Fibroblast of villous mesenchyme (primary cell): Measurements from ENCODE around the gene RASAL2. TPM values are rescaled to one million over a fixed set of nuclear protein-coding genes. Genes with fewer than 3 reads are reported as not detected.

Source experiments
- DNase-seq: peaks from one replicate; pipeline ENCODE4 v3.0.0-alpha.2; 2010; ENCODE audit warnings: low read depth
- H3K4me3 ChIP-seq: 2 replicates; pipeline ENCODE4 v1.5.1; 2011; ENCODE audit warnings: low read depth, mild to moderate bottlenecking, low read length
- CTCF ChIP-seq: IDR thresholded peaks from 2 replicates; pipeline ENCODE4 v1.5.1; 2012; ENCODE audit warnings: low read depth, mild to moderate bottlenecking, low read length; ENCODE audit not compliant: insufficient read depth
- total RNA-seq: library from RNA; depleted of rRNA; stranded (reverse); fragments of >200 nt; gene quantifications from 2 replicates; pipeline ENCODE4 v1.2.3, GENCODE V29; 2012

Gene RASAL2
- total RNA-seq, 1 donor, result 40.6 TPM

- no peak for DNase-seq
- H3K4me3 ChIP-seq, result no peak overlapping the region
- TF ChIP-seq CTCF, result no peak
These were observed 412.3 kb downstream of the RASAL2 start for GRCh38 chr1:178506177-178506576.

GRCh38 chr1:178506669-178507068 lies 412.8 kb downstream of the RASAL2 start:
- no peak for DNase-seq
- no peak for TF ChIP-seq CTCF
- no peak overlapping the region for H3K4me3 ChIP-seq

GRCh38 chr1:178509414-178510007 lies 415.6 kb downstream of the RASAL2 start:
- H3K4me3 ChIP-seq, result no peak overlapping the region
- TF ChIP-seq CTCF, result no peak
- DNase-seq, result no peak

- no peak overlapping the region for H3K4me3 ChIP-seq
- no peak for TF ChIP-seq CTCF
- no peak for DNase-seq
These were observed 416.3 kb downstream of the RASAL2 start for GRCh38 chr1:178510155-178510554.

- no peak within 1 kb of the TSS for H3K4me3 ChIP-seq
- TF ChIP-seq CTCF, result no peak
- DNase-seq, result no peak
These were observed 418.8 kb downstream of the RASAL2 start, which contains the start of gene TEX35 for GRCh38 chr1:178512566-178513277. TEX35 (plus strand) TSS chr1:178513109; CDS start chr1:178513189, 80 bp downstream.

- TF ChIP-seq CTCF, result peak; percentile 22
- H3K4me3 ChIP-seq, result no peak overlapping the region
- peak; percentile 26 for DNase-seq
These were observed 419.5 kb downstream of the RASAL2 start for GRCh38 chr1:178513278-178513983.
